ENCODE measurements around the gene SFN.
A peak's percentile ranks its signal among the peaks of the same experiment; 100 is the strongest.
"Not testable (repeated sequence)": the region's sequence is repeated elsewhere in the genome, so short reads cannot be mapped to it uniquely, and the experiment has no call there.

The SFN gene

GRCh38 chr1:26839339-26839722 lies 23.6 kb upstream of the SFN start:
- DNase-seq (ENCODE audit: low read depth in 2 of 2): no peak

- no peak for DNase-seq (ENCODE audit: low read depth in 2 of 2)
Measured at GRCh38 chr1:26839779-26840178, 23.2 kb upstream of the SFN start.

- no peak for DNase-seq (ENCODE audit: low read depth in 2 of 2)
Measured at GRCh38 chr1:26844424-26845196, 18.3 kb upstream of the SFN start.

GRCh38 chr1:26847826-26848225 lies 15.1 kb upstream of the SFN start:
- DNase-seq (ENCODE audit: low read depth in 2 of 2): not testable (repeated sequence)

- no peak for DNase-seq (ENCODE audit: low read depth in 2 of 2)
Measured at GRCh38 chr1:26848499-26848898, 14.4 kb upstream of the SFN start.

- DNase-seq (ENCODE audit: low read depth in 2 of 2): no peak
Measured at GRCh38 chr1:26848941-26849774, 13.8 kb upstream of the SFN start.

GRCh38 chr1:26851106-26851684 lies 11.8 kb upstream of the SFN start:
- no peak for DNase-seq (ENCODE audit: low read depth in 2 of 2)

GRCh38 chr1:26852701-26853100 lies 10.2 kb upstream of the SFN start:
- no peak for DNase-seq (ENCODE audit: low read depth in 2 of 2)

GRCh38 chr1:26853156-26853555 lies 9.8 kb upstream of the SFN start:
- DNase-seq (ENCODE audit: low read depth in 2 of 2): peak; percentile 61 to 76

GRCh38 chr1:26853600-26853999 lies 9.3 kb upstream of the SFN start:
- no peak for DNase-seq (ENCODE audit: low read depth in 2 of 2)

- DNase-seq (ENCODE audit: low read depth in 2 of 2): no peak
Measured at GRCh38 chr1:26854906-26855305, 8.0 kb upstream of the SFN start.

- no peak for DNase-seq (ENCODE audit: low read depth in 2 of 2)
Measured at GRCh38 chr1:26855636-26856035, 7.3 kb upstream of the SFN start.

GRCh38 chr1:26856181-26856580 lies 6.8 kb upstream of the SFN start:
- DNase-seq (ENCODE audit: low read depth in 2 of 2): no peak

- DNase-seq (ENCODE audit: low read depth in 2 of 2): no peak
Measured at GRCh38 chr1:26856604-26857469, 6.1 kb upstream of the SFN start.

GRCh38 chr1:26857473-26858060 lies 5.4 kb upstream of the SFN start:
- DNase-seq (ENCODE audit: low read depth in 2 of 2): no peak

- DNase-seq (ENCODE audit: low read depth in 2 of 2): no peak
Measured at GRCh38 chr1:26858160-26858559, 4.8 kb upstream of the SFN start.

GRCh38 chr1:26858891-26859640 lies 3.9 kb upstream of the SFN start:
- no peak for DNase-seq (ENCODE audit: low read depth in 2 of 2)

- DNase-seq (ENCODE audit: low read depth in 2 of 2): no peak
Measured at GRCh38 chr1:26861286-26861701, 1.7 kb upstream of the SFN start.

GRCh38 chr1:26861889-26862378 lies 1.0 kb upstream of the SFN start:
- no peak for DNase-seq (ENCODE audit: low read depth in 2 of 2)

- DNase-seq (ENCODE audit: low read depth in 2 of 2): no peak
Measured at GRCh38 chr1:26863685-26864077, 732 bp downstream of the SFN start.

Data from stimulated activated CD8-positive, alpha-beta memory T cell treated with anti-CD3 and anti-CD28 coated beads, Interleukin-7, amount 100 ng/mL, for 4 hours (primary cell).